Endothelial cell of umbilical vein (primary cell): Measurements from ENCODE around the gene SEMA4D. TPM values are rescaled to one million over a fixed set of nuclear protein-coding genes. Genes with fewer than 3 reads are reported as not detected.

ENCODE experiments used
- BruUV-seq: library from RNA; stranded (reverse); fragments of 400-500 nt; replicated peaks from 2 replicates; lab custom pipeline; 2021; lab: Mats Ljungman, UMichigan
- CTCF ChIA-PET: fragments of 300-600, 350-600 bp; sonication (Branson Sonifier 250); formaldehyde crosslinking; loops from one replicate; lab custom pipeline; 2021; ENCODE audit warnings: antibody characterized with exemption, inconsistent platforms; lab: Charles Lee
- POLR2A ChIA-PET: fragments of 300-600, 350-600 bp; sonication (Branson Sonifier 250); formaldehyde crosslinking; loops from one replicate; lab custom pipeline; 2021; ENCODE audit warnings: antibody characterized with exemption, inconsistent platforms; lab: Charles Lee
- DNase-seq: peaks from one replicate; pipeline ENCODE4 v3.0.0-alpha.2; 2011; ENCODE audit warnings: low read depth, low spot score
- FAIRE-seq: peaks from 2 replicates; lab custom pipeline; 2011; peaks lifted over from hg19 to GRCh38; lab: Jason Lieb, UNC
- H2AFZ ChIP-seq: 2 replicates; pipeline ENCODE4 v1.6.0; 2012; ENCODE audit warnings: low read depth, low read length, control low read depth, inconsistent platforms
- H3K27ac ChIP-seq: 2 replicates; pipeline ENCODE4 v1.5.1; 2011; ENCODE audit warnings: low read depth, mild to moderate bottlenecking, control low read depth, low read length, moderate library complexity; ENCODE audit not compliant: insufficient read depth
- H3K27me3 ChIP-seq, 2 experiments: 2 replicates each; pipeline versions ENCODE4 v1.6.0 to v1.6.1; 2011; ENCODE audit warnings: low read length in 2 of 2, mixed read lengths in 1 of 2; ENCODE audit not compliant: control insufficient read depth in 2 of 2, insufficient read depth in 2 of 2
- H3K36me3 ChIP-seq, 2 experiments: 2 replicates in 1 of 2; 3 replicates in 1 of 2; pipeline ENCODE4 v1.5.1; 2011; ENCODE audit warnings: low read length in 2 of 2, mild to moderate bottlenecking in 1 of 2, moderate library complexity in 1 of 2; ENCODE audit not compliant: control insufficient read depth in 2 of 2, insufficient read depth in 2 of 2; ENCODE audit errors: extremely low read depth in 1 of 2
- H3K4me1 ChIP-seq: 3 replicates; pipeline ENCODE4 v1.5.1; 2011; ENCODE audit warnings: mild to moderate bottlenecking, low read length; ENCODE audit not compliant: control insufficient read depth, insufficient read depth; ENCODE audit errors: extremely low read depth
- H3K4me2 ChIP-seq: 2 replicates; pipeline ENCODE4 v1.6.1; 2011; ENCODE audit warnings: low read length, control low read depth, mixed read lengths; ENCODE audit not compliant: insufficient read depth
- H3K4me3 ChIP-seq, 3 experiments: fragments of 200-600 bp in 1 of 3; sonication (generic), shearing (Covaris generic) in 1 of 3; replicated peaks in 1 of 3; 2 replicates each; pipeline ENCODE4 v1.5.1; 2011 to 2016; ENCODE audit warnings: control low read depth in 3 of 3, low read length in 3 of 3, mild to moderate bottlenecking in 2 of 3, inconsistent platforms in 1 of 3, low read depth in 1 of 3, moderate library complexity in 1 of 3; ENCODE audit not compliant: insufficient read depth in 1 of 3
- H3K79me2 ChIP-seq: 2 replicates; pipeline ENCODE4 v1.6.0; 2012; ENCODE audit warnings: low read length, inconsistent platforms; ENCODE audit not compliant: control insufficient read depth, insufficient read depth
- H3K9ac ChIP-seq: replicated peaks from 2 replicates; pipeline ENCODE3; 2011; ENCODE audit warnings: low read length, control low read depth; ENCODE audit not compliant: insufficient read depth; ENCODE audit errors: extremely low read depth
- H3K9me1 ChIP-seq: replicated peaks from 3 replicates; pipeline ENCODE4 v1.6.0; 2011; ENCODE audit warnings: mild to moderate bottlenecking, low read length; ENCODE audit not compliant: control insufficient read depth, insufficient read depth; ENCODE audit errors: extremely low read depth
- H3K9me3 ChIP-seq: replicated peaks from 2 replicates; pipeline ENCODE4 v1.5.1; 2012; ENCODE audit warnings: low read length, inconsistent platforms; ENCODE audit not compliant: control insufficient read depth, insufficient read depth
- H4K20me1 ChIP-seq: replicated peaks from 2 replicates; pipeline ENCODE3; 2011; ENCODE audit warnings: mild to moderate bottlenecking, low read length; ENCODE audit not compliant: control insufficient read depth, insufficient read depth; ENCODE audit errors: extremely low read depth
- EZH2 ChIP-seq: IDR thresholded peaks from 2 replicates; pipeline ENCODE4 v1.6.1; 2012; ENCODE audit warnings: borderline replicate concordance, low read depth, mild to moderate bottlenecking, moderate library complexity, low read length, inconsistent platforms; ENCODE audit not compliant: severe bottlenecking
- FOS ChIP-seq: IDR thresholded peaks from 2 replicates; pipeline ENCODE4 v1.6.1; 2011; ENCODE audit warnings: mild to moderate bottlenecking, low read length, moderate library complexity, borderline replicate concordance; ENCODE audit not compliant: insufficient read depth
- GATA2 ChIP-seq: IDR thresholded peaks from 2 replicates; pipeline ENCODE4 v1.7.0; 2011; ENCODE audit warnings: low read depth, mild to moderate bottlenecking, moderate library complexity, mixed read lengths, low read length; ENCODE audit not compliant: insufficient read length, insufficient read depth
- JUN ChIP-seq: IDR thresholded peaks from 2 replicates; pipeline ENCODE4 v1.6.1; 2011; ENCODE audit warnings: borderline replicate concordance, low read depth; ENCODE audit not compliant: insufficient read length, insufficient read depth
- MYC ChIP-seq: IDR thresholded peaks from one replicate; pipeline ENCODE4 v1.6.1; 2011; ENCODE audit warnings: mild to moderate bottlenecking, low read depth, low read length
- POLR2A ChIP-seq: IDR thresholded peaks from 2 replicates; pipeline ENCODE4 v1.6.1; 2012; ENCODE audit warnings: low read depth, mild to moderate bottlenecking, control low read depth, low read length
- POLR2AphosphoS5 ChIP-seq: IDR thresholded peaks from 2 replicates; pipeline ENCODE4 v1.6.1; 2012; ENCODE audit warnings: low read depth, mild to moderate bottlenecking, control low read depth, low read length, moderate library complexity; ENCODE audit not compliant: insufficient read depth
- dilution Hi-C: fragments of 300-500 bp; cut with MboI; formaldehyde crosslinking; loops from one replicate; pipeline ENCODE4 v1.15.0; 2019; ENCODE audit warnings: low sequenced_read_pairs; ENCODE audit not compliant: extremely low pct_ligation_motif_present
- intact Hi-C: fragments of 100-400 bp; cut with micrococcal nuclease; formaldehyde crosslinking; loops from one replicate; pipeline ENCODE4 v1.10.0; 2022
- polyA plus RNA-seq, 4 experiments: library from polyadenylated mRNA; depleted of rRNA in 3 of 4; stranded (reverse) in 3 of 4; unstranded in 1 of 4; fragments of >200 nt; gene quantifications; 2 replicates each; pipeline versions ENCODE4 v1.2.1 to v1.2.3, GENCODE V29; 2011 to 2012; ENCODE audit warnings: missing spikeins in 1 of 4
- total RNA-seq: library from RNA; stranded (reverse); gene quantifications from 2 replicates; pipeline ENCODE4 v1.2.3, GENCODE V29; 2021
- TF ChIP-seq, protein P1 (sequence below), 2 donors: IDR thresholded peaks; 1 replicate in 1 of 2; 2 replicates in 1 of 2; pipeline ENCODE4 v1.5.1; 2011; ENCODE audit warnings: low read length in 2 of 2, mild to moderate bottlenecking in 2 of 2, moderate library complexity in 2 of 2, control low read depth in 1 of 2, inconsistent platforms in 1 of 2, low read depth in 1 of 2; ENCODE audit not compliant: insufficient read depth in 1 of 2; ENCODE audit errors: extremely low read depth in 1 of 2

Gene SEMA4D
- total and polyA plus RNA-seq, 2 donors (not counting 3 experiments of a cell fraction or from before 2014, with no cell fraction given): 3.9 to 15.7 TPM

DNA sequence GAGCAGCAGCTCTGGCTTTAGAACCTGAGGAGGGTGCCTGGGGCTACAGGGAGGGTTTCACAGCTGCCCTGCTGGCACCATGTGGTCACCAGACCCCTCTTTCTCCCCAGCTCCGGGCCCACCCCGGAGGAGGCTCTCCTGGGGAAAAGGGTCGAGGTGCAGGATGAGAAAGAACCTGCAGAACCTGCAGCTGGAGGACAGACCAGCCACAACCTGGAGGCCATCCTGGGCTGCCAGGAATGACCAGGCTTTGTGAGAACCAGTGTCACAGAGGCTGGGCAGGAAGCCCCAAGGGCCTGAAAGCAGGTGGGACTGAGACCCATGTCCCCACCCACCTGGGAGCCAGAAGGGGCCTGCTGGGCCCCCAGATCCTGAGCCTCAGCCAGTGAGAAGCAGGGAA is 23.0 kb downstream of the SEMA4D start:
- no peaks in the 10 kb centered on the region for H3K9me3 ChIP-seq
- peaks cover 3% of the 10 kb centered on the region for H3K79me2 ChIP-seq
- H2AFZ ChIP-seq: no peak overlapping the region
- H3K4me3 ChIP-seq: no peak overlapping the region
- no peaks in the 10 kb centered on the region for H3K9me1 ChIP-seq
- no TSS peak for BruUV-seq
- no peaks in the 10 kb centered on the region for H3K27me3 ChIP-seq
- no peaks in the 10 kb centered on the region for H3K36me3 ChIP-seq
- intact Hi-C loops (loop anchor here (5.0 to 10.0 kb wide), 2 partner anchors 108 to 290 kb away; no protein-coding TSS in a partner anchor), dilution Hi-C loops (no loop called here)
- H3K4me1 ChIP-seq: peaks cover 25% of the 10 kb centered on the region
- no peak overlapping the region for H3K4me2 ChIP-seq
- H4K20me1 ChIP-seq: no peaks in the 10 kb centered on the region
- no peak for TF ChIP-seq JUN
- TF ChIP-seq POLR2AphosphoS5: no peak
- TF ChIP-seq GATA2: no peak
- no peak for TF ChIP-seq POLR2A
- TF ChIP-seq FOS: no peak
- TF ChIP-seq, protein P1, sequence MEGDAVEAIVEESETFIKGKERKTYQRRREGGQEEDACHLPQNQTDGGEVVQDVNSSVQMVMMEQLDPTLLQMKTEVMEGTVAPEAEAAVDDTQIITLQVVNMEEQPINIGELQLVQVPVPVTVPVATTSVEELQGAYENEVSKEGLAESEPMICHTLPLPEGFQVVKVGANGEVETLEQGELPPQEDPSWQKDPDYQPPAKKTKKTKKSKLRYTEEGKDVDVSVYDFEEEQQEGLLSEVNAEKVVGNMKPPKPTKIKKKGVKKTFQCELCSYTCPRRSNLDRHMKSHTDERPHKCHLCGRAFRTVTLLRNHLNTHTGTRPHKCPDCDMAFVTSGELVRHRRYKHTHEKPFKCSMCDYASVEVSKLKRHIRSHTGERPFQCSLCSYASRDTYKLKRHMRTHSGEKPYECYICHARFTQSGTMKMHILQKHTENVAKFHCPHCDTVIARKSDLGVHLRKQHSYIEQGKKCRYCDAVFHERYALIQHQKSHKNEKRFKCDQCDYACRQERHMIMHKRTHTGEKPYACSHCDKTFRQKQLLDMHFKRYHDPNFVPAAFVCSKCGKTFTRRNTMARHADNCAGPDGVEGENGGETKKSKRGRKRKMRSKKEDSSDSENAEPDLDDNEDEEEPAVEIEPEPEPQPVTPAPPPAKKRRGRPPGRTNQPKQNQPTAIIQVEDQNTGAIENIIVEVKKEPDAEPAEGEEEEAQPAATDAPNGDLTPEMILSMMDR (IDR thresholded peaks at IDR 0.05; ENCODE audit: extremely low read depth in 1 of 2, insufficient read depth in 1 of 2, low read depth in 1 of 2, low read length in 2 of 2): no peak
- TF ChIP-seq EZH2: no peak
- no peak for TF ChIP-seq MYC
- CTCF ChIA-PET: interaction anchor here (0.9 kb wide), 1 partner anchor 15 kb away, joined by 3 read pairs; no protein-coding TSS in a partner anchor
- DNase-seq (no peak), FAIRE-seq (no peak)
- POLR2A ChIA-PET: no interaction called here
- H3K9ac ChIP-seq: no peak overlapping the region
- no peak overlapping the region for H3K27ac ChIP-seq
